ENCODE results near the gene MAP1B.

- TF ChIP-seq, protein P1, sequence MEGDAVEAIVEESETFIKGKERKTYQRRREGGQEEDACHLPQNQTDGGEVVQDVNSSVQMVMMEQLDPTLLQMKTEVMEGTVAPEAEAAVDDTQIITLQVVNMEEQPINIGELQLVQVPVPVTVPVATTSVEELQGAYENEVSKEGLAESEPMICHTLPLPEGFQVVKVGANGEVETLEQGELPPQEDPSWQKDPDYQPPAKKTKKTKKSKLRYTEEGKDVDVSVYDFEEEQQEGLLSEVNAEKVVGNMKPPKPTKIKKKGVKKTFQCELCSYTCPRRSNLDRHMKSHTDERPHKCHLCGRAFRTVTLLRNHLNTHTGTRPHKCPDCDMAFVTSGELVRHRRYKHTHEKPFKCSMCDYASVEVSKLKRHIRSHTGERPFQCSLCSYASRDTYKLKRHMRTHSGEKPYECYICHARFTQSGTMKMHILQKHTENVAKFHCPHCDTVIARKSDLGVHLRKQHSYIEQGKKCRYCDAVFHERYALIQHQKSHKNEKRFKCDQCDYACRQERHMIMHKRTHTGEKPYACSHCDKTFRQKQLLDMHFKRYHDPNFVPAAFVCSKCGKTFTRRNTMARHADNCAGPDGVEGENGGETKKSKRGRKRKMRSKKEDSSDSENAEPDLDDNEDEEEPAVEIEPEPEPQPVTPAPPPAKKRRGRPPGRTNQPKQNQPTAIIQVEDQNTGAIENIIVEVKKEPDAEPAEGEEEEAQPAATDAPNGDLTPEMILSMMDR (IDR thresholded peaks at IDR 0.05), result no peak
- TF ChIP-seq POLR2A (IDR thresholded peaks at IDR 0.05) (no peak), POLR2AphosphoS5 (IDR thresholded peaks at IDR 0.05) (no peak)
Observed at GRCh38 chr5:72134226-72134899, 27.1 kb downstream of the MAP1B start.
